GM12892 (cell line): Measurements from ENCODE around the gene TBX19.

Experiments
- POLR2A ChIP-seq: IDR thresholded peaks from 2 replicates; pipeline ENCODE4 v1.6.1; 2011; ENCODE audit warnings: low read depth, low read length, control low read depth
- TAF1 ChIP-seq: IDR thresholded peaks from 2 replicates; pipeline ENCODE4 v1.6.1; 2011; ENCODE audit warnings: low read depth, mild to moderate bottlenecking, control low read depth, low read length, borderline replicate concordance

DNA sequence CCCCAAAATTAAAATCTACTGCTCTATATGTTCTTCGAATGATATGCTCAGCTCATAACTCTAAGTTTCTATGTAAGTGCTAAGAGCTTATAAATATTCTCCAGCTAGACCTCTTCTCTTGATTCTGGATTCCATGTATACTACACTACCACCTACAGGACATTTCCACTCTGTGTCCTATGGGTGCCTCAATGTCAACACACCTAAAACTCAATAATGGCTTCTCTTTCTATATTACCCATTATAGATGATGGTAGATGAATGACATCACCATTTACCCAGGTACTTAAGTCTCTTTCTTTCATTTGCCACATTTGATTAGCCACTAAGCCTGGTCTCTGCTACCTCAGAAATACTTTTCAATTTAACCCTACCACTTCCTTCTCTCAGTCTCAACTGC is 41.3 kb downstream of the TBX19 start:
- no peak for TF ChIP-seq POLR2A
- TF ChIP-seq TAF1 = no peak
